ENCODE data around the gene COX6B2. TPM values are rescaled to one million over a fixed set of nuclear protein-coding genes. Genes with fewer than 3 reads are reported as not detected.

The COX6B2 gene
- total and polyA plus RNA-seq, 2 of the 8 experiments (the other 6 are each of a cell fraction or from before 2014, with no cell fraction given) = 4.9 to 6.4 TPM

DNA sequence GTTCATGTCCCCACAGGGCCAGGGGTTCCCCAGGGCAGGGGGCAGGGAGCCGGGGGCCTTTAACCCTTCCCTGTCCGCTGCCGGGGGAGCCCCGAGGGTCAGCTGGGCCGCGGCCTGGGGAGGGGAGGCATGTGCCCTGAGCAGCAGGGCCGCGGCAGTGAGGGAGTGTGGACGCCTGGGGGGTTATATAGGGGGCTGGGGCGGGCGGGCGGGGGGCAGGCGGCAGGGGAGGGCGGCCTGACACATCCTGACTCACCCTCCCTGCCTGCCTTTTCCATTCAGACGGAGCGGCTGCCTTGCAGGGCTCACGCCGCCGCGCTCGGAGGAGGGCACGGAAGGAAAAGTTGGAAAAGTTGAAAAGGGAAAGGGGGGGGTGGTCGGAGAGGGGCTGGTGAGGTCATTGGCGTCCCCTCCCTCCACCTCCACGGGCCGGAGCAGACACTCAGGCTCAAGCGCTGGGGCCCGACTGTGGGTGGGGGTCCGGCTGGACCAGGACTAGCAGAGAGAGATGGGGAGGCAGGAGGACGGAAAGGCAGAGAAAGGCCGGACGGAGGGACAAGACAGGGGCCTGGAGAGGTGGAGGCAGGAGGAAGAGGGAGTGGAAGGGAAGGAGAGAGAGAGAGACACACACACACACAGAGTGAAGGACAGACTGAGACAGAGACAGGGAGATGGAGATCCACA, 15.9 kb upstream of the COX6B2 start, which contains the start of gene IL11:
Gene IL11 (minus strand): TSS at position 159 of the 684 bp plus-strand sequence. CDS start 153 bp downstream, at position 6.
- no peak within 1 kb of the TSS; the same call in 1 of the 2 replicates for H2AFZ ChIP-seq (ENCODE audit: low read length)
- no peak for FAIRE-seq

More for the DNA sequence above, 15.9 kb upstream of the COX6B2 start, which contains the start of gene IL11:
- Histone ChIP-seq H3K9me3 (ENCODE audit: insufficient read depth in 2 of 2, low read depth in 1 of 2, low read length in 1 of 2) (no peaks in the 10 kb centered on the region), H3K4me3 (ENCODE audit: extremely low read depth in 1 of 4, insufficient read depth in 2 of 4, low read depth in 3 of 4, low read length in 4 of 4) (peak within 1 kb of the TSS; percentile 24 to 71 (median 47)), H3K79me1 (ENCODE audit: low read depth, low read length) (no peaks in the 10 kb centered on the region), H2BK12ac (ENCODE audit: low read depth, low read length) (peak within 1 kb of the TSS; percentile 90; the same call in 1 of the 2 replicates), H3K18ac (ENCODE audit: extremely low read depth, low read length) (peak within 1 kb of the TSS; percentile 78), H3K36me3 (ENCODE audit: control insufficient read depth in 2 of 4, insufficient read depth in 4 of 4, low read length in 3 of 4) (no peaks in the 10 kb centered on the region), H2BK5ac (ENCODE audit: low read depth, low read length) (no peak within 1 kb of the TSS; the same call in 1 of the 2 replicates), H3K27me3 (replicated peaks in 1 of 4; ENCODE audit: control insufficient read depth in 3 of 4, extremely low read depth in 1 of 4, insufficient read depth in 3 of 4, low read length in 3 of 4) (peaks cover 16 to 54% (median 44%) of the 10 kb centered on the region in 4 experiments), H3K23me2 (ENCODE audit: low read depth, low read length) (peaks cover 12% of the 10 kb centered on the region; the same call in 1 of the 2 replicates), H3K14ac (ENCODE audit: insufficient read length) (no peak within 1 kb of the TSS), H2BK120ac (replicated peaks; ENCODE audit: low read depth, low read length) (no peak within 1 kb of the TSS), H4K91ac (replicated peaks; ENCODE audit: insufficient read length, low read length) (peak within 1 kb of the TSS; percentile 15), H3K4ac (replicated peaks; ENCODE audit: insufficient read length, low read depth, low read length) (no peak within 1 kb of the TSS), H3K27ac (ENCODE audit: low read depth, low read length) (no peak within 1 kb of the TSS), H2BK20ac (ENCODE audit: low read length) (no peak within 1 kb of the TSS), H4K5ac (ENCODE audit: insufficient read length, low read depth, low read length) (no peak within 1 kb of the TSS), H2AK5ac (ENCODE audit: low read depth, low read length) (no peak within 1 kb of the TSS; the same call in 1 of the 2 replicates), H3K23ac (ENCODE audit: insufficient read length) (no peak within 1 kb of the TSS), H3K79me2 (ENCODE audit: control insufficient read depth in 1 of 2, insufficient read depth in 2 of 2, low read length in 2 of 2) (no peaks in the 10 kb centered on the region), H3K9ac (replicated peaks in 1 of 4; ENCODE audit: extremely low read depth in 1 of 4, low read depth in 3 of 4, low read length in 3 of 4) (no peak within 1 kb of the TSS), H4K20me1 (replicated peaks in 1 of 2; ENCODE audit: control insufficient read depth in 1 of 2, insufficient read depth in 2 of 2, low read length in 2 of 2) (no peaks in the 10 kb centered on the region), H2BK15ac (ENCODE audit: low read length) (0 out of 2 replicates have a peak within 1 kb of the TSS, but pooled peaks have one; percentile 46), H4K8ac (ENCODE audit: extremely low read depth, insufficient read depth, low read length) (peak within 1 kb of the TSS; percentile 62), H3K4me2 (ENCODE audit: insufficient read depth in 1 of 2, low read depth in 2 of 2, low read length in 2 of 2) (peak within 1 kb of the TSS; percentile 58 to 81), H3K4me1 (replicated peaks in 1 of 4; ENCODE audit: control insufficient read depth in 3 of 4, insufficient read depth in 4 of 4, low read length in 3 of 4) (peaks cover under 1 to 35% (median 28%) of the 10 kb centered on the region in 4 experiments), H3K56ac (replicated peaks; ENCODE audit: insufficient read length, low read depth, low read length) (no peak within 1 kb of the TSS)
- WGBS, 2 experiments (ENCODE audit: extremely low coverage in 1 of 2, insufficient coverage in 1 of 2, insufficient read length in 1 of 2, insufficient replicate concordance in 2 of 2, low coverage in 1 of 2, low lambda C conversion rate in 2 of 2, missing lambda C conversion rate in 1 of 2) = 24% methylated on average over 9 of the region's 32 CpGs; no CpG with 5 or more reads in 1 of the 2 experiments
- no peak for DNase-seq (ENCODE audit: low read depth in 1 of 2, low spot score in 2 of 2)
- POLR2A ChIA-PET (ENCODE audit: partially characterized antibody) = interaction anchor here (0.8 to 7.1 kb wide), 8 partner anchors 13 to 109 kb away, joined by 3 to 58 read pairs (median 14); partner anchors contain the start of genes RPL28, TMEM238 and UBE2S
- CTCF ChIA-PET (ENCODE audit: partially characterized antibody) = interaction anchor here (1.0 to 1.5 kb wide), 4 partner anchors 18 to 73 kb away, joined by 3 to 5 read pairs (median 4); no protein-coding TSS in a partner anchor
- peak; percentile 10 for TF ChIP-seq CTBP2 (IDR thresholded peaks at IDR 0.05; ENCODE audit: borderline replicate concordance, insufficient read depth, insufficient read length, low read length)
- TF ChIP-seq POU5F1 (IDR thresholded peaks at IDR 0.05; ENCODE audit: low read depth, low read length) = no peak
- TF ChIP-seq EZH2 (IDR thresholded peaks at IDR 0.05; ENCODE audit: low read depth, low read length, severe bottlenecking) = peak; percentile 25
- no peak for TF ChIP-seq TEAD4 (IDR thresholded peaks at IDR 0.05; ENCODE audit: low read depth, low read length)
- TF ChIP-seq HDAC6 (IDR thresholded peaks at IDR 0.05; ENCODE audit: low read depth, low read length) = no peak
- TF ChIP-seq NRF1 (IDR thresholded peaks at IDR 0.05; ENCODE audit: low read depth, low read length) = no peak
- TF ChIP-seq SUZ12 (IDR thresholded peaks at IDR 0.05; ENCODE audit: low read length) = peak; percentile 36; the same call in 1 of the 2 replicates
- TF ChIP-seq TCF12 (IDR thresholded peaks at IDR 0.05; ENCODE audit: low read depth, low read length) = no peak
- TF ChIP-seq SIRT6 (IDR thresholded peaks at IDR 0.05; ENCODE audit: low read length) = no peak
- TF ChIP-seq JUN (IDR thresholded peaks at IDR 0.05; ENCODE audit: low read depth, low read length) = no peak

Data from H1 (cell line).